GM12864 (cell line): ENCODE measurements around the gene WDPCP.

Experiments
- DNase-seq: peaks from one replicate; pipeline ENCODE4 v3.0.0-alpha.2; 2011; ENCODE audit warnings: low read depth
- H3K4me3 ChIP-seq: 2 replicates; pipeline ENCODE4 v1.5.1; 2011; ENCODE audit warnings: mild to moderate bottlenecking, low read depth, low read length, control low read depth
- CTCF ChIP-seq: IDR thresholded peaks from 2 replicates; pipeline ENCODE4 v1.5.1; 2011; ENCODE audit warnings: low read depth, mild to moderate bottlenecking, moderate library complexity, low read length, control low read depth, inconsistent platforms; ENCODE audit errors: missing control alignments

WDPCP gene

GRCh38 chr2:63604666-63605065, 16.4 kb upstream of the WDPCP start:
- no peak for TF ChIP-seq CTCF
- DNase-seq = no peak
- H3K4me3 ChIP-seq = no peak overlapping the region

- H3K4me3 ChIP-seq = no peak overlapping the region
- DNase-seq = no peak
- no peak for TF ChIP-seq CTCF
These were observed 12.7 kb upstream of the WDPCP start for GRCh38 chr2:63600881-63601460.

- no peak for TF ChIP-seq CTCF
These were observed 10.7 kb upstream of the WDPCP start for GRCh38 chr2:63598981-63599380.

GRCh38 chr2:63596401-63596883, 8.2 kb upstream of the WDPCP start:
- TF ChIP-seq CTCF = no peak
- DNase-seq = no peak
- H3K4me3 ChIP-seq = no peak overlapping the region

More at GRCh38 chr2:63598981-63599380, 10.7 kb upstream of the WDPCP start:
- no peak for DNase-seq
- no peak overlapping the region for H3K4me3 ChIP-seq

GRCh38 chr2:63594660-63595059, 6.4 kb upstream of the WDPCP start:
- no peak for DNase-seq
- H3K4me3 ChIP-seq = no peak overlapping the region
- no peak for TF ChIP-seq CTCF

GRCh38 chr2:63591566-63592175, 3.4 kb upstream of the WDPCP start:
- no peak overlapping the region for H3K4me3 ChIP-seq
- no peak for DNase-seq
- TF ChIP-seq CTCF = no peak
